HEK293 (cell line): ENCODE measurements around the gene ABCC2.

Experiments used
- CTCF ChIA-PET: fragments of 350-600 bp; formaldehyde crosslinking; extraction: SDS; loops from one replicate; lab custom pipeline; 2021; ENCODE audit warnings: antibody characterized with exemption; lab: Yijun Ruan, JAX
- POLR2A ChIA-PET: fragments of 300-600 bp; formaldehyde crosslinking; extraction: SDS; loops from one replicate; lab custom pipeline; 2020; ENCODE audit warnings: antibody characterized with exemption, inconsistent platforms; lab: Yijun Ruan, JAX
- H3K27ac ChIP-seq: fragments of 200-500 bp; sonication (Bioruptor generic); 2 replicates; pipeline ENCODE4 v1.5.1; 2014; ENCODE audit warnings: low read depth, low read length, control low read depth, inconsistent platforms; ENCODE audit errors: extremely low read depth
- H3K36me3 ChIP-seq, 2 experiments: fragments of 200-500 bp in 1 of 2; sonication (Bioruptor generic) in 1 of 2; 1 replicate in 1 of 2; 2 replicates in 1 of 2; pipeline ENCODE4 v1.5.1; 2014 to 2017; ENCODE audit warnings: inconsistent platforms in 2 of 2, low read length in 2 of 2; ENCODE audit not compliant: control insufficient read depth in 2 of 2, insufficient read depth in 1 of 2
- H3K4me1 ChIP-seq: fragments of 200-500 bp; sonication (Bioruptor generic); 2 replicates; pipeline ENCODE4 v1.5.1; 2014; ENCODE audit warnings: mild to moderate bottlenecking, low read length, inconsistent platforms; ENCODE audit not compliant: control insufficient read depth, insufficient read depth
- H3K4me3 ChIP-seq: 2 replicates; pipeline ENCODE4 v1.5.1; 2011; ENCODE audit warnings: low read depth, mild to moderate bottlenecking, control low read depth, low read length, moderate library complexity
- H3K9me3 ChIP-seq: fragments of 200-500 bp; sonication (Bioruptor generic); 2 replicates; pipeline ENCODE4 v1.5.1; 2014; ENCODE audit warnings: low read depth, low read length, inconsistent platforms; ENCODE audit not compliant: control insufficient read depth, insufficient read depth
- BCL11A ChIP-seq: fragments of 450-650 bp; formaldehyde crosslinking; IDR thresholded peaks from 2 replicates; pipeline ENCODE4 v1.5.1; 2016; ENCODE audit warnings: low read depth, missing biosample characterization, missing genetic modification characterization
- MEIS1 ChIP-seq: sonication (generic); formaldehyde crosslinking; IDR thresholded peaks from 2 replicates; pipeline ENCODE4 v1.8.1; 2022; ENCODE audit warnings: missing genetic modification reagents, mild to moderate bottlenecking, borderline replicate concordance
- PBX3 ChIP-seq: sonication (generic); formaldehyde crosslinking; IDR thresholded peaks from 2 replicates; pipeline ENCODE4 v1.8.1; 2022; ENCODE audit warnings: mild to moderate bottlenecking, moderate library complexity, missing genetic modification reagents
- PRDM10 ChIP-seq: fragments of 450-650 bp; formaldehyde crosslinking; IDR thresholded peaks from 2 replicates; pipeline ENCODE4 v1.5.1; 2016; ENCODE audit warnings: missing biosample characterization, missing genetic modification characterization
- PRDM6 ChIP-seq: fragments of 450-650 bp; formaldehyde crosslinking; IDR thresholded peaks from 2 replicates; pipeline ENCODE4 v1.5.1; 2017; ENCODE audit warnings: missing biosample characterization, missing genetic modification characterization
- SP2 ChIP-seq: fragments of 450-650 bp; formaldehyde crosslinking; IDR thresholded peaks from 2 replicates; pipeline ENCODE4 v1.5.1; 2016; ENCODE audit warnings: missing biosample characterization, missing genetic modification characterization
- ZNF184 ChIP-seq: fragments of 450-650 bp; IDR thresholded peaks from 2 replicates; pipeline ENCODE4 v1.5.1; 2018; ENCODE audit warnings: missing biosample characterization, mild to moderate bottlenecking, missing genetic modification characterization
- ZNF214 ChIP-seq: fragments of 450-650 bp; formaldehyde crosslinking; IDR thresholded peaks from 2 replicates; pipeline ENCODE4 v1.5.1; 2017; ENCODE audit warnings: missing biosample characterization, mild to moderate bottlenecking, missing genetic modification characterization, borderline replicate concordance
- ZNF248 ChIP-seq: fragments of 450-650 bp; formaldehyde crosslinking; IDR thresholded peaks from 2 replicates; pipeline ENCODE4 v1.5.1; 2017; ENCODE audit warnings: missing biosample characterization, missing genetic modification characterization
- ZNF335 ChIP-seq: fragments of 450-650 bp; formaldehyde crosslinking; conservative IDR thresholded peaks from 2 replicates; pipeline ENCODE4 v1.5.1; 2016; ENCODE audit warnings: missing biosample characterization, missing genetic modification characterization
- ZNF416 ChIP-seq: fragments of 450-650 bp; formaldehyde crosslinking; IDR thresholded peaks from 2 replicates; pipeline ENCODE4 v1.5.1; 2016; ENCODE audit warnings: missing biosample characterization, missing genetic modification characterization
- ZNF48 ChIP-seq: fragments of 450-650 bp; formaldehyde crosslinking; IDR thresholded peaks from 2 replicates; pipeline ENCODE4 v1.5.1; 2016; ENCODE audit warnings: missing biosample characterization, missing genetic modification characterization
- ZNF658 ChIP-seq: fragments of 450-650 bp; formaldehyde crosslinking; IDR thresholded peaks from 2 replicates; pipeline ENCODE4; 2016; ENCODE audit warnings: missing biosample characterization, missing genetic modification characterization
- ZNF777 ChIP-seq: fragments of 450-650 bp; formaldehyde crosslinking; IDR thresholded peaks from 2 replicates; pipeline ENCODE4 v1.5.1; 2017; ENCODE audit warnings: missing biosample characterization, missing genetic modification characterization, borderline replicate concordance
- ZSCAN16 ChIP-seq: fragments of 450-650 bp; formaldehyde crosslinking; IDR thresholded peaks from 2 replicates; pipeline ENCODE4 v1.5.1; 2016; ENCODE audit warnings: missing biosample characterization, missing genetic modification characterization
- TF ChIP-seq, protein P1 (sequence below): fragments of 450-650 bp; formaldehyde crosslinking; IDR thresholded peaks from 2 replicates; pipeline ENCODE4 v1.5.1; 2016; ENCODE audit warnings: missing biosample characterization, missing genetic modification characterization, low read depth
- TF ChIP-seq, protein P2 (sequence below): fragments of 450-650 bp; formaldehyde crosslinking; conservative IDR thresholded peaks from 2 replicates; pipeline ENCODE4 v1.5.1; 2016; ENCODE audit warnings: low read depth, missing biosample characterization, missing genetic modification characterization

Gene ABCC2

GRCh38 chr10:99874341-99875085 lies 92.1 kb downstream of the ABCC2 start (continued):
- TF ChIP-seq, protein P1, sequence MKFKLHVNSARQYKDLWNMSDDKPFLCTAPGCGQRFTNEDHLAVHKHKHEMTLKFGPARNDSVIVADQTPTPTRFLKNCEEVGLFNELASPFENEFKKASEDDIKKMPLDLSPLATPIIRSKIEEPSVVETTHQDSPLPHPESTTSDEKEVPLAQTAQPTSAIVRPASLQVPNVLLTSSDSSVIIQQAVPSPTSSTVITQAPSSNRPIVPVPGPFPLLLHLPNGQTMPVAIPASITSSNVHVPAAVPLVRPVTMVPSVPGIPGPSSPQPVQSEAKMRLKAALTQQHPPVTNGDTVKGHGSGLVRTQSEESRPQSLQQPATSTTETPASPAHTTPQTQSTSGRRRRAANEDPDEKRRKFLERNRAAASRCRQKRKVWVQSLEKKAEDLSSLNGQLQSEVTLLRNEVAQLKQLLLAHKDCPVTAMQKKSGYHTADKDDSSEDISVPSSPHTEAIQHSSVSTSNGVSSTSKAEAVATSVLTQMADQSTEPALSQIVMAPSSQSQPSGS (tag by site-specific recombination): no peak
- no peak for TF ChIP-seq ZSCAN16 (tag by site-specific recombination)

- peaks cover 8 to 43% of the 10 kb centered on the region in 2 experiments for H3K36me3 ChIP-seq
- no peak for TF ChIP-seq BCL11A (tag by site-specific recombination)
- TF ChIP-seq PBX3 (CRISPR knock-in tag): no peak
- no peak for TF ChIP-seq PRDM10 (tag by site-specific recombination)
- no peak for TF ChIP-seq ZNF248
- TF ChIP-seq ZNF184 (tag by site-specific recombination): no peak
- no peak for TF ChIP-seq ZNF48 (tag by site-specific recombination)
- TF ChIP-seq ZNF335: no peak
- no peak for TF ChIP-seq ZNF416 (tag by site-specific recombination)
- TF ChIP-seq, all 188 proteins: peak for 0
- no peak overlapping the region for H3K27ac ChIP-seq
- ChIA-PET CTCF (interaction anchor here (0.6 to 2.0 kb wide), 3 partner anchors 30 to 983 kb away, joined by 3 to 8 read pairs (median 5); no protein-coding TSS in a partner anchor), POLR2A (interaction anchor here (1.5 kb wide), 1 partner anchor 143 kb away, joined by 3 read pairs; the partner anchor contains the start of genes COX15 and CUTC)
- no peak overlapping the region for H3K4me3 ChIP-seq
- no peaks in the 10 kb centered on the region for H3K4me1 ChIP-seq
- no peaks in the 10 kb centered on the region for H3K9me3 ChIP-seq
Measured at GRCh38 chr10:99875473-99875872, 93.0 kb downstream of the ABCC2 start.

DNA sequence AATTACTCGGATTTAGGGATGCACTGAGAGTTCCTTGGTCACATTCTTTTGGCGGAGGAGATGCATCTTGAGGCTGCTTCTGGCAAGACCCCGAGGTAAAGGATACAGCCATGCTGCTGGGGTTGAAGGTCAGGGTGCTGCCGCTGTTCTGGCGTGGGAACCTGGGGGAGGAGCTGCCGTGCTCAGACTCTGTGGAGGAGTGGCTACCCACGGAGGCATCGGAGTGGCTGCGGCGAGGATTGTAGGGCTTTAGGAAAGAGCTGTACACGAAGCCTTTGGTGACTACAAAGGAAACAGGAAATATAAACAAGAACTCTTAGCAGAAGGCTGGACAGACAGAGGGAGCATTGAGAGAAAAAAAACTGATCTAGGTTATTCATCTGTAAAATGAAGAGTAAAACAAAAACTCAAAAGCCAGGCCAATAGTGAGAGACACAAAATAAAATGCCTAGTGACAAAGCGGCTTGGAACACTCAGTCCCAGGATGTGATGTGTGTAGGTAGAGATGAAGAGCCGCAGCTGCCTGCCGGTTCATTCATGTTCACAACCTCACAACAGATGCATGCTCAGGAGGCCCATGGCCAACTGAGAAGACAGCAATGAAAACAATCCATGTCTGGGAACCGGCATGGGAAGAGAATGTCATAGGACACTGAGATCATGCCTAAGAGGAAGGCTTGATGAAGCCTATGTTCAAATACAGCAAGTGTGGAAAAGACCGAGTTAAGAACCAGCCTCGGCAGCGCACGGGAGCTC lies 97.8 kb downstream of the ABCC2 start:
- CTCF ChIA-PET: interaction anchor here (1.1 kb wide), 1 partner anchor 34 kb away, joined by 3 read pairs; no protein-coding TSS in a partner anchor
- H3K36me3 ChIP-seq: peaks cover 38 to 80% of the 10 kb centered on the region in 2 experiments
- POLR2A ChIA-PET: no interaction called here
- no peaks in the 10 kb centered on the region for H3K9me3 ChIP-seq
- H3K27ac ChIP-seq: no peak overlapping the region
- no peak overlapping the region for H3K4me3 ChIP-seq
- no peaks in the 10 kb centered on the region for H3K4me1 ChIP-seq
- no peak for TF ChIP-seq SP2
- TF ChIP-seq ZNF777: no peak
- TF ChIP-seq MEIS1: no peak
- TF ChIP-seq, protein P2, sequence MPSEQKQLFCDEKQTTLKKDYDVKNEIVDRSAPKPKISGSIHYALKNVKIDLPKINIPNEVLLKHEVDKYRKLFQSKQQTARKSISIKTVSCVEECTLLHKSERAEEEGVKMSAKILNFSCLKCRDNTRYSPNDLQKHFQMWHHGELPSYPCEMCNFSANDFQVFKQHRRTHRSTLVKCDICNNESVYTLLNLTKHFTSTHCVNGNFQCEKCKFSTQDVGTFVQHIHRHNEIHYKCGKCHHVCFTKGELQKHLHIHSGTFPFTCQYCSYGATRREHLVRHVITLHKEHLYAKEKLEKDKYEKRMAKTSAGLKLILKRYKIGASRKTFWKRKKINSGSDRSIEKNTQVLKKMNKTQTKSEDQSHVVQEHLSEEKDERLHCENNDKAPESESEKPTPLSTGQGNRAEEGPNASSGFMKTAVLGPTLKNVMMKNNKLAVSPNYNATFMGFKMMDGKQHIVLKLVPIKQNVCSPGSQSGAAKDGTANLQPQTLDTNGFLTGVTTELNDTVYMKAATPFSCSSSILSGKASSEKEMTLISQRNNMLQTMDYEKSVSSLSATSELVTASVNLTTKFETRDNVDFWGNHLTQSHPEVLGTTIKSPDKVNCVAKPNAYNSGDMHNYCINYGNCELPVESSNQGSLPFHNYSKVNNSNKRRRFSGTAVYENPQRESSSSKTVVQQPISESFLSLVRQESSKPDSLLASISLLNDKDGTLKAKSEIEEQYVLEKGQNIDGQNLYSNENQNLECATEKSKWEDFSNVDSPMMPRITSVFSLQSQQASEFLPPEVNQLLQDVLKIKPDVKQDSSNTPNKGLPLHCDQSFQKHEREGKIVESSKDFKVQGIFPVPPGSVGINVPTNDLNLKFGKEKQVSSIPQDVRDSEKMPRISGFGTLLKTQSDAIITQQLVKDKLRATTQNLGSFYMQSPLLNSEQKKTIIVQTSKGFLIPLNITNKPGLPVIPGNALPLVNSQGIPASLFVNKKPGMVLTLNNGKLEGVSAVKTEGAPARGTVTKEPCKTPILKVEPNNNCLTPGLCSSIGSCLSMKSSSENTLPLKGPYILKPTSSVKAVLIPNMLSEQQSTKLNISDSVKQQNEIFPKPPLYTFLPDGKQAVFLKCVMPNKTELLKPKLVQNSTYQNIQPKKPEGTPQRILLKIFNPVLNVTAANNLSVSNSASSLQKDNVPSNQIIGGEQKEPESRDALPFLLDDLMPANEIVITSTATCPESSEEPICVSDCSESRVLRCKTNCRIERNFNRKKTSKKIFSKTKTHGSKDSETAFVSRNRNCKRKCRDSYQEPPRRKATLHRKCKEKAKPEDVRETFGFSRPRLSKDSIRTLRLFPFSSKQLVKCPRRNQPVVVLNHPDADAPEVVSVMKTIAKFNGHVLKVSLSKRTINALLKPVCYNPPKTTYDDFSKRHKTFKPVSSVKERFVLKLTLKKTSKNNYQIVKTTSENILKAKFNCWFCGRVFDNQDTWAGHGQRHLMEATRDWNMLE (tag by site-specific recombination): no peak
- TF ChIP-seq ZNF214 (tag by site-specific recombination): no peak
- TF ChIP-seq PRDM6: no peak
- no peak for TF ChIP-seq ZNF658 (tag by site-specific recombination)
